GM12892 (cell line): ENCODE measurements around the gene ANKRD27.
"Not testable (repeated sequence)": the region's sequence is repeated elsewhere in the genome, so short reads cannot be mapped to it uniquely, and the experiment has no call there.

Source experiments
- DNase-seq: peaks from one replicate; pipeline ENCODE4 v3.0.0; 2011; ENCODE audit not compliant: insufficient read length
- FAIRE-seq: peaks from 2 replicates; lab custom pipeline; 2011; peaks lifted over from hg19 to GRCh38; lab: Jason Lieb, UNC
- POLR2A ChIP-seq: IDR thresholded peaks from 2 replicates; pipeline ENCODE4 v1.6.1; 2011; ENCODE audit warnings: low read depth, low read length, control low read depth
- POLR2AphosphoS5 ChIP-seq: IDR thresholded peaks from 2 replicates; pipeline ENCODE4 v1.6.1; 2011; ENCODE audit warnings: low read depth, low read length, control low read depth
- TAF1 ChIP-seq: IDR thresholded peaks from 2 replicates; pipeline ENCODE4 v1.6.1; 2011; ENCODE audit warnings: low read depth, mild to moderate bottlenecking, control low read depth, low read length, borderline replicate concordance

The ANKRD27 gene

DNA sequence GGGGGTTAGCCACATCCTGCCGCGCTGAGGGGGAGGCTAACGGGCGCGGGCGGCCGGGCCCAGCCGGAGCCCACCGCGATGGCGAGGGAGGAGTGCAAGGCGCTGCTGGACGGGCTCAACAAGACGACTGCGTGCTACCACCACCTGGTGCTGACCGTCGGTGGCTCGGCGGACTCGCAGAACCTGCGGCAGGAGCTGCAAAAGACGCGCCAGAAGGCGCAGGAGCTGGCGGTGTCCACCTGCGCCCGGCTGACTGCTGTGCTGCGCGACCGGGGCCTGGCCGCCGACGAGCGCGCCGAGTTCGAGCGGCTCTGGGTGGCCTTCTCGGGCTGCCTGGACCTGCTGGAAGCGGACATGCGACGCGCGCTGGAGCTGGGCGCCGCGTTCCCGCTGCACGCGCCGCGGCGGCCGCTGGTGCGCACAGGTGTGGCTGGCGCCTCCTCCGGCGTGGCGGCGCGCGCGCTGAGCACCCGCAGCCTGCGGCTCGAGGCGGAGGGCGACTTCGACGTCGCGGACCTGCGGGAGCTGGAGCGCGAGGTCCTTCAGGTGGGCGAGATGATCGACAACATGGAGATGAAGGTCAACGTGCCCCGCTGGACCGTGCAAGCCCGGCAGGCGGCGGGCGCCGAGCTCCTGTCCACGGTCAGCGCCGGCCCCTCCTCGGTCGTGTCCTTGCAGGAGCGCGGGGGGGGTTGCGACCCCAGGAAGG, 1.4 kb upstream of the ANKRD27 start:
- no peak for DNase-seq
- TF ChIP-seq TAF1 (no peak), POLR2A (no peak), POLR2AphosphoS5 (no peak)
- no peak for FAIRE-seq

DNA sequence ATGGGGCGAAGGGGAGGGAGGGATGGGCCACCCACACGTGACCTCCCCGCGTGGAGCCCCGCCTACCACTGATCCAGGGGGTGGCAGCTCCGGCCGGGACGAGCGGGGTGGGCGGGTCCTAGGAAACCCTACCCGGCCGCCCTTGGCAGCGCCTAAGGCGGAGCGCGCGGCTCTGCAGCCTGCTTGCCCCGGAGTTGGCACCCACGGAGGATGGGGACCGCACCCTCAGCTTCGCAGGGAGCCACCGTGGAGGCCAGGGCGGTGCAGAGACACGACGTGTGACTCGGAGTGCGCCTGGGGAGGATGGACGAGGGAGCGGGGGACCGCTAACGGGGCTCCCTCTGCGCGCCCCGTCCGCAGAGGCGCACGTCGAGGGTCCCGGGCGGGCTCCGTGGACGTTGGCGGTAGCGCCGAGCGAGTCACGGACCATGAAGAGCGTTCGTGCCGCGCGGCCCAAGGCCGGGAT, 773 bp upstream of the ANKRD27 start, which contains the start of gene RGS9BP:
TSS of gene RGS9BP (plus strand) at position 129 of the 466 bp plus-strand sequence. CDS start 416 bp downstream, outside the sequence.
- DNase-seq (peak; percentile 39), FAIRE-seq (peak; percentile 36)
- TF ChIP-seq POLR2AphosphoS5: no peak
- no peak for TF ChIP-seq TAF1
- TF ChIP-seq POLR2A: no peak

- no peak for DNase-seq
- no peak for FAIRE-seq
- TF ChIP-seq TAF1 (no peak), POLR2A (no peak), POLR2AphosphoS5 (no peak)
Measured at GRCh38 chr19:32674153-32674930, 638 bp downstream of the ANKRD27 start.

DNA sequence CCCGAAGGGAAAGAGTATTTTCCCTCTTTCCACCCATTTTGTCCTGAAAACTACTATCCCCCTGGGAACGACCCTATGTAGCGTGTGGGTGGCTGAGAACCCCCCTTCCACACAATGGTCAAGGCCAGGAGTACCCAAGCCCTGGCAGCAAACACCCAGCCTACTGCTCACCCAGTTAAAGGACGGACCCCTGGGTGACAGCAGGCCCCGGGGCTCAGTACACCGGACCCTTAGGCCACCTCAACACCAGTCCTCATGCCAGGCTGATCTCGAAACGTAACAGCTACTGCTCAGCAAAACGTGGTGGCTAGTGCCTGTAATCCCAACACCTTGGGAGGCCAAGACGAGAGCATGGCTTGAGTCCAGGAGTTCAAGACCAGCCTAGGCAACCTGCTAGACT, 1.4 kb downstream of the ANKRD27 start:
- DNase-seq: no peak
- no peak for FAIRE-seq
- no peak for TF ChIP-seq POLR2A
- no peak for TF ChIP-seq POLR2AphosphoS5
- no peak for TF ChIP-seq TAF1

GRCh38 chr19:32672841-32673240, 2.1 kb downstream of the ANKRD27 start:
- FAIRE-seq (no peak), DNase-seq (no peak)
- TF ChIP-seq POLR2A: no peak
- no peak for TF ChIP-seq POLR2AphosphoS5
- no peak for TF ChIP-seq TAF1

DNA sequence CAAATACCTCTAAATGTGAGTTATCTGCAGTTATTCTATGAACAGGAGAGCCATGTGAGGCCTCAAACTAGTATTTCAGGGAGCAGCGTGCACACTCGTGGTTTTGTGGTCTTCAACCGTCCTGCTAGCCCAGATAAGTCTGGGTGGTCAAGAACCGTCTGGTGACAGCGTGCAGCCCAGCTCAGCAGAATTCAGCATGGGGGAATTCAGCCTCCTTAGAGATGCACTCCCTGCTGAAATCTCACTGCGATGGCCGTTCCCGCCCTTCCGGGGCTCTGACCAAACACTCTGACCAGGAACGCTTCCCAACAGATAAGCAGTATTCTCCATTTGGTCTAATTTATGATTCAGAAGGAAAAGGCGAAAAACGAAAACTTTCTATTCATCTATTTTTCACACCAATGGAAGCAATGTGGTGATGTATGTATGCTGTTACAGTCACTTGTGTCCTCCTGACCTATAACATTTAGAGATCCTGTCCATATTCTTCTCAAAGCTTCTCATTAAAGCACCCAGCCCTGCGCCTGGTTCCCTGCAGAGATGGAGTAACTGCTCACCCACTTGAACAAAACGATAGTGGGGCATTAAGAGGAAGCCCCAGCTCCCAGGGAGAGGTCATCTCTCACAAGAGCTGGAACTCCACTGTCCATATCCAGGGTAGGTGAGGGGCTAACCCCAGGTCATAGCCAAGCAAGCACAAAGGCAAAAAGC, 2.9 kb downstream of the ANKRD27 start:
- DNase-seq: no peak
- FAIRE-seq: no peak

GRCh38 chr19:32669310-32669709, 5.7 kb downstream of the ANKRD27 start:
- DNase-seq (no peak), FAIRE-seq (no peak)
- TF ChIP-seq POLR2AphosphoS5 (no peak), POLR2A (no peak), TAF1 (no peak)

More for the DNA sequence above, 2.9 kb downstream of the ANKRD27 start:
- no peak for TF ChIP-seq TAF1
- TF ChIP-seq POLR2AphosphoS5: no peak
- TF ChIP-seq POLR2A: no peak

DNA sequence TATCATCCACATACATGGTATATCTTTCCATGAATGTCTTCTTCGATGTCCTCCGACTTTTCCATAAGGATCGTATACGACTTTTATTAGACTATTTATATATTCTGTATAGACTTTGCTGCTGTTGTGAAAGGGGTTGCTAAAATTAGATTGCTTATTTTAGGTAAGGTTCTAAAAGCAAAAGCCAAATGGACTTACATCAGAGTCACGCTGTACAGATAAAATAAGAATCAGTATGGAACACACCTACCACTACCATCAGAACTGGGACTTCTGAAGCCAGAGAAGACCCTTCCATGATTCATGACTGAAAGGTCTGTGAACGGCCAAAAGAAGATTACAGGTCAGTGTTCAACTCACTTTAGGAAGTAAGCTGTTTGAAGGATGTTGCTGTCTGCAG, 8.9 kb downstream of the ANKRD27 start:
- no peak for TF ChIP-seq POLR2A
- no peak for FAIRE-seq
- DNase-seq: no peak

GRCh38 chr19:32662186-32662585, 12.8 kb downstream of the ANKRD27 start:
- no peak for FAIRE-seq
- DNase-seq: no peak
- TF ChIP-seq TAF1 (no peak), POLR2A (no peak)

DNA sequence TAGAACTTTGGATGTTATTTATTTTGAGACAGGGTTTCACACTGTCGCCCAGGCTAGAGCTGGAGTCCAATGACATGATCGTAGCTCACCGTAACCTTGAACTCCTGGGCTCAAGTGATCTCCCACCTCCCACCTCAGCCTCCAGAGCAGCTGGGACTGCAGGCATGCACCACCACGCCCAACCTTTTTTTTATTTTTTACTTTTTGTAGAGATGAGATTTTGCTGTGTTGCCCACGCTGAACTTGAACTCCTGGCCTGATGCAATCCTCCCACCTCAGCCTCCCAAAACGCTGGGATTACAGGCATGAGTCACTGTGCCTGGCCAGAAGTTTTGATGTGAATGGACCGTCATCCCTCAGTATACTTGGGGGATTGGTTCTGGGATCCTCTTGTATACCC, 13.7 kb downstream of the ANKRD27 start:
- DNase-seq (no peak), FAIRE-seq (no peak)
- TF ChIP-seq POLR2A: no peak
- no peak for TF ChIP-seq POLR2AphosphoS5
- no peak for TF ChIP-seq TAF1

DNA sequence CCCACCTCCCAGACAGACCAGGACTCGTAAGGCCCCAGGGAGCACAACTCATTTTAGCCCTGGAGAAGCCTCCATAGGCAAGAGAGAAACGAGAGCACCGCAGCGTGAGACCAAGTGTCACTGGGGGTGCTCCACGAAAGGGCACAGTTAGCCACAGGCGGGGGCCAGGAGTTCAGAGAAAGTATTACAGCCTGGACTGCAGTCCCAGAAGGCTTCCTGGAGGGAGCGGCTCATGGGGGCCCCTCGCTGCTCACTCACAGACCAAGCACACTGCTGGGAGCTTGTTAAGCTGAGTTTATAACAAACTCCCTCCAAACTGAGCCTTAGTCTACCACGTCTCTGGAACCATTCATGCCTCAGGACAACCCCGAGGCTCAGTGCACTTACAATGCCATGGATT, 16.5 kb downstream of the ANKRD27 start:
- FAIRE-seq (no peak), DNase-seq (no peak)
- TF ChIP-seq TAF1: no peak
- TF ChIP-seq POLR2A: no peak
- no peak for TF ChIP-seq POLR2AphosphoS5

GRCh38 chr19:32658075-32658474, 16.9 kb downstream of the ANKRD27 start:
- FAIRE-seq: no peak
- TF ChIP-seq POLR2A (no peak), POLR2AphosphoS5 (no peak), TAF1 (no peak)

DNA sequence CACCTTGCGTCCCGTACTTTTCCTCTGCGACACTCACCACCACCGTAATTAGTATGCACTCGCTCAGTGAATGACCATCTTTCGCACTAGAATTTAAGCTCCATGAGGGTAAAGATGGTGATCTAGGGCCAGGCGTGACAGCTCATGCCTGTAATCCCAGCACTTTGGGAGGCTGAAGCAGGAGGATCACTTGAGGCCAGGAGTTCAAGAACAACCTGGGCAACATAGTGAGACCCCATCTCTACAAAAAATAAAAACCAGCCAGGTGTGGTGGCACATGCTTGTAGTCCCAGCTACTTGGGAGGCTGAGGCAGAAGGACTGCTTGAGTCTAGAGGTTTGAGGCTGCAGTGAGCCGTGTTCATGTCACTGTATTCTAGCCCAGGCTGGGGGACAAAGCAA, 18.6 kb downstream of the ANKRD27 start:
- DNase-seq, FAIRE-seq: not testable (repeated sequence)

More at GRCh38 chr19:32658075-32658474, 16.9 kb downstream of the ANKRD27 start:
- DNase-seq: no peak
